Measurements from ENCODE around the gene PGLYRP1. TPM values are rescaled to one million over a fixed set of nuclear protein-coding genes. Genes with fewer than 3 reads are reported as not detected.

The PGLYRP1 gene
- total and polyA plus RNA-seq, 12 donors, result 0.16 to 1.1 (median 0.81) TPM; not detected in 9

DNA sequence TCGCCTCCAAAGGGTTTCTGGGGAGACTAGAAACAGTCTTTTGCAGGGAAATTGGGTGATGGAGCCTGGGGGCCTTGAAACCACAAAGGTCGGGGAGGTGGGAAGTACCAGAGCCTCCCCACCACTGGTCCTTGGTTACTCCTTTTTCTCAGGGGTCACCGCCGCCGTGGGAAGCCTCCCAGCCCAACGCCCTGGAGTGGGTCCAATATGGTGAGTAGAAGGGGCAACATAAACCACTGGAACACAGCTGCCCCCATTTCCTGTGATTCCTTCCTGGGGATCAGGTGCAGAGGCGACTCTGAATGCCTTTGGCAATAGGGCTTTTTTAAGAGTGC, 5.8 kb downstream of the PGLYRP1 start:
- peaks cover 3 to 24% (median 21%) of the 10 kb centered on the region in 9 donors for H3K4me1 ChIP-seq
- WGBS, 2 donors, result 40 to 55% methylated on average over 7 of the region's 7 CpGs
- peak overlapping the region in 5 of 10 donors; percentile 72 to 81 (median 78) for H3K4me3 ChIP-seq
- peaks cover 0 to 43% (median 26%) of the 10 kb centered on the region in 7 donors for H3K27me3 ChIP-seq
- DNase-seq (no peak), ATAC-seq (peak in 5 of 8 donors; percentile 4 to 10 (median 5))
- H3K36me3 ChIP-seq, result peaks cover 0 to 6% (median 0%) of the 10 kb centered on the region in 9 donors
- intact Hi-C loops (cut with DNase I), result loop anchor here in 4 of 10 donors (5.0 to 10.0 kb wide), 4 partner anchors 85 to 202 kb away; partner anchors contain the start of gene RSPH6A (in 2 of the 4)
- H3K9me3 ChIP-seq, result no peaks in the 10 kb centered on the region
- peak overlapping the region in 1 of 10 donors; percentile 65 for H3K27ac ChIP-seq
- TF ChIP-seq, protein P1, sequence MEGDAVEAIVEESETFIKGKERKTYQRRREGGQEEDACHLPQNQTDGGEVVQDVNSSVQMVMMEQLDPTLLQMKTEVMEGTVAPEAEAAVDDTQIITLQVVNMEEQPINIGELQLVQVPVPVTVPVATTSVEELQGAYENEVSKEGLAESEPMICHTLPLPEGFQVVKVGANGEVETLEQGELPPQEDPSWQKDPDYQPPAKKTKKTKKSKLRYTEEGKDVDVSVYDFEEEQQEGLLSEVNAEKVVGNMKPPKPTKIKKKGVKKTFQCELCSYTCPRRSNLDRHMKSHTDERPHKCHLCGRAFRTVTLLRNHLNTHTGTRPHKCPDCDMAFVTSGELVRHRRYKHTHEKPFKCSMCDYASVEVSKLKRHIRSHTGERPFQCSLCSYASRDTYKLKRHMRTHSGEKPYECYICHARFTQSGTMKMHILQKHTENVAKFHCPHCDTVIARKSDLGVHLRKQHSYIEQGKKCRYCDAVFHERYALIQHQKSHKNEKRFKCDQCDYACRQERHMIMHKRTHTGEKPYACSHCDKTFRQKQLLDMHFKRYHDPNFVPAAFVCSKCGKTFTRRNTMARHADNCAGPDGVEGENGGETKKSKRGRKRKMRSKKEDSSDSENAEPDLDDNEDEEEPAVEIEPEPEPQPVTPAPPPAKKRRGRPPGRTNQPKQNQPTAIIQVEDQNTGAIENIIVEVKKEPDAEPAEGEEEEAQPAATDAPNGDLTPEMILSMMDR (IDR thresholded peaks at IDR 0.05), result peak in 5 of 9 donors; percentile 7 to 39 (median 32)

DNA sequence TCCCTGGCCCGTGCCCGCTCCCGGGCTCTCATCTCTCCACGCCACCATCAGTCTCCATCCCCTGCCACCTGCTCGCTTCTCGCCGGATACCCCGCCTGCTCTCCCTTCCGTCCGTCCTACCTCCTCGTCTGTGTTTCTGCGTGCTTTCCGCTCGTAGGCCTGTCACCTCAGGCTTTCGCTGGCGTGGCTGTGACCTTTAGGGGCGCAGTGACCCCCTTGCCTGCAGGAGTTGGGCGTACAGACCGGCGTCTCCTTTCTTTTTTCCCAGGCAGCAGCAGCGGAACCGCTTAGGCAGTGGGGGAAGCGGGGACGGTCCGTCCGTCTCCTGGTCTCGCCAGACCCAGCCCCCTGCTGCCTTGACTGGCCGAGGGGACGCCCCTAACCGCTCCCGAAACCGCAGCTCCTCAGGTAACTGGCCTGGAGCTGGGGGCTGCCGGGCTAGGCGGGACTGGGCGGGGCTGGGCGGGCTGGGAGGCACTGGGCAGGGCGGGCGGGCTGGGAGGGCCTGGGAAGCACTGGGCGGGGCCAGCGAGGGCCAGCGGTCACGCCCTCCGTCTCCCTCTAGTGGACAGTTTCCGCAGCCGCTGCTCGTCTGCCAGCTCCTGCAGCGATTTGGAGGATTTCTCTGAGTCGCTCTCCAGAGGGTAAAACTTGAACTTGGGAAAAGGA, 6.3 kb downstream of the PGLYRP1 start:
- peaks cover 0 to 11% (median 0%) of the 10 kb centered on the region in 9 donors for H3K36me3 ChIP-seq
- H3K9me3 ChIP-seq, result no peaks in the 10 kb centered on the region
- 1% methylated on average over 48 of the region's 48 CpGs for WGBS, 2 donors
- TF ChIP-seq, protein P1 (IDR thresholded peaks at IDR 0.05), result peak; percentile 84 to 97 (median 92)
- ATAC-seq (peak; percentile 78 to 92 (median 89)), DNase-seq (peak; percentile 80 to 84)
- intact Hi-C loops (cut with DNase I), result loop anchor here in 4 of 10 donors (5.0 to 10.0 kb wide), 4 partner anchors 84 to 202 kb away; partner anchors contain the start of gene RSPH6A (in 2 of the 4)
- H3K27ac ChIP-seq, result peak overlapping the region in 3 of 10 donors; percentile 42 to 65 (median 44)
- H3K4me3 ChIP-seq, result peak overlapping the region; percentile 45 to 81 (median 74)
- peaks cover 0 to 44% (median 28%) of the 10 kb centered on the region in 7 donors for H3K27me3 ChIP-seq
- H3K4me1 ChIP-seq, result peaks cover 3 to 24% (median 21%) of the 10 kb centered on the region in 9 donors

DNA sequence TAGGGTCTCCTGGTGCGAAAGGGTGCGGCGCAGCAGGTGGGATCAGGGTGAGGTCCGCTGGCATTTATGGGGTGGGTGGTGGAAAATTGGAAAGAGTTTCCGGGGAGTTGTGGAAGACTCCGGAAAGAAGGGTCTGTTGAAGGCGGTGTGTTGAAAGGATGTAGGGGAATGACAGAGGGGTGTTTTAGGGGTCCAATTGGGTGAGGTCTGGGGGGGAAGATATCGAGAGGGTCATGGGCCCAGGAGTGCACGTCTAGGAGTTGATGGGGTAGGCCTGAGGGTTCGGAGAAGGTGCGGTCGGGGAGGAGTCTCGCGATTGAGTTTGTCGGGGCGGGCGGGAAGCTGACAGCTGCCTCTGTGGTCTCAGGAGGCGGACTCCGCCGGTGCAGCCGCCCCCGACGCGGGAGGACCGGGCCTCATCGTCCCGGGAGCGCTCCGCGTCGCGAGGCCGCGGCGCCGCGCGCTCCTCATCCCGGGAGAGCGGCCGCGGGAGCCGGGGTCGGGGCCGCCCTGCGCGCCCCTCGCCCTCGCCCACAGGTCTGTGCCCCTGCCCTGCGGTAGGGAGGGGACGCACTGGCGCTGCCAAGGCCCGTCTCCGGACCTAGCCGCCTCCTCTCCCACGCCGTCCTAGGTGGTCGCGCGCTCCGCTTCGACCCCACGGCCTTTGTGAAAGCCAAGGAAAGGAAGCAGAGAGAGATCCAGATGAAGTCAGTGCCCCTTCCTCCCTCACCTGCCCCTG, 7.0 kb downstream of the PGLYRP1 start:
- TF ChIP-seq, protein P1 (IDR thresholded peaks at IDR 0.05), result no peak
- 3 to 4% methylated on average over 60 to 63 of the region's 63 CpGs for WGBS, 2 donors
- intact Hi-C loops (cut with DNase I), result loop anchor here in 4 of 10 donors (5.0 to 10.0 kb wide), 4 partner anchors 84 to 201 kb away; partner anchors contain the start of gene RSPH6A (in 2 of the 4)

More for the DNA sequence above, 7.0 kb downstream of the PGLYRP1 start:
- Histone ChIP-seq H3K4me3 (peak overlapping the region; percentile 45 to 81 (median 74)), H3K36me3 (peaks cover 0 to 14% (median 2%) of the 10 kb centered on the region in 9 donors), H3K27ac (peak overlapping the region in 1 of 10 donors; percentile 42), H3K27me3 (peaks cover 0 to 44% (median 28%) of the 10 kb centered on the region in 7 donors), H3K9me3 (no peaks in the 10 kb centered on the region), H3K4me1 (peaks cover 3 to 24% (median 21%) of the 10 kb centered on the region in 9 donors)
- DNase-seq, result no peak
- ATAC-seq, result peak in 6 of 8 donors; percentile 1 to 34 (median 10)

Measured in heart right ventricle (tissue), 16 donors.